Osteoblast (primary cell): ENCODE data around the gene UNKL. TPM values are rescaled to one million over a fixed set of nuclear protein-coding genes. Genes with fewer than 3 reads are reported as not detected.

ENCODE experiments used
- DNase-seq: peaks from one replicate; pipeline ENCODE4 v3.0.0; 2011; ENCODE audit warnings: low spot score, mixed read lengths; ENCODE audit not compliant: insufficient read length; ENCODE audit errors: missing footprints
- H2AFZ ChIP-seq: 2 replicates; pipeline ENCODE4 v1.6.0; 2011; ENCODE audit warnings: mild to moderate bottlenecking, low read length
- H3K27ac ChIP-seq: 2 replicates; pipeline ENCODE4 v1.5.1; 2011; ENCODE audit warnings: mild to moderate bottlenecking, low read depth, low read length, moderate library complexity
- H3K27me3 ChIP-seq: 2 replicates; pipeline ENCODE4 v1.6.0; 2012; ENCODE audit warnings: mild to moderate bottlenecking, control low read depth, inconsistent platforms, low read length, moderate library complexity; ENCODE audit not compliant: insufficient read depth
- H3K36me3 ChIP-seq: 2 replicates; pipeline ENCODE4 v1.5.1; 2011; ENCODE audit warnings: mild to moderate bottlenecking, low read length, control low read depth, moderate library complexity; ENCODE audit not compliant: insufficient read depth
- H3K4me1 ChIP-seq: 2 replicates; pipeline ENCODE4 v1.5.1; 2011; ENCODE audit warnings: mild to moderate bottlenecking, low read length, control low read depth, moderate library complexity; ENCODE audit not compliant: insufficient read depth
- H3K4me2 ChIP-seq: 2 replicates; pipeline ENCODE4 v1.6.0; 2011; ENCODE audit warnings: mild to moderate bottlenecking, low read length; ENCODE audit not compliant: insufficient read depth
- H3K4me3 ChIP-seq: fragments of 200-600 bp; sonication (generic); 3 replicates; pipeline ENCODE4 v1.5.1; 2012; ENCODE audit warnings: mild to moderate bottlenecking, low read length, inconsistent platforms; ENCODE audit not compliant: insufficient read depth
- H3K79me2 ChIP-seq: 2 replicates; pipeline ENCODE4 v1.6.0; 2012; ENCODE audit warnings: mild to moderate bottlenecking, low read length, control low read depth, inconsistent platforms; ENCODE audit not compliant: insufficient read depth
- H3K9me3 ChIP-seq: 2 replicates; pipeline ENCODE4 v1.5.1; 2011; ENCODE audit warnings: low read depth, low read length, control low read depth
- H4K20me1 ChIP-seq: 2 replicates; pipeline ENCODE4 v1.6.0; 2012; ENCODE audit warnings: mild to moderate bottlenecking, low read length, control low read depth; ENCODE audit not compliant: insufficient read depth
- CTCF ChIP-seq: IDR thresholded peaks from 2 replicates; pipeline ENCODE4 v1.5.1; 2011; ENCODE audit warnings: mild to moderate bottlenecking, low read depth, low read length, moderate library complexity; ENCODE audit errors: extremely low read depth
- total RNA-seq: library from RNA; depleted of rRNA; stranded (reverse); fragments of >200 nt; gene quantifications from 2 replicates; pipeline ENCODE4 v1.2.3, GENCODE V29; 2012

UNKL gene
- total RNA-seq, 1 donor = 10.1 TPM

- TF ChIP-seq CTCF = no peak
- no peak overlapping the region for H2AFZ ChIP-seq
- no peaks in the 10 kb centered on the region for H3K9me3 ChIP-seq
Measured at GRCh38 chr16:1378804-1379303, 35.6 kb downstream of the UNKL start.

GRCh38 chr16:1378087-1378803 is 36.3 kb downstream of the UNKL start:
- DNase-seq = no peak
- Histone ChIP-seq H3K27me3 (no peaks in the 10 kb centered on the region), H3K4me3 (peak overlapping the region; percentile 73), H4K20me1 (peaks cover 2% of the 10 kb centered on the region), H3K79me2 (no peaks in the 10 kb centered on the region), H3K27ac (peak overlapping the region; percentile 61), H2AFZ (no peak overlapping the region), H3K9me3 (no peaks in the 10 kb centered on the region), H3K36me3 (no peaks in the 10 kb centered on the region), H3K4me1 (peaks cover 9% of the 10 kb centered on the region), H3K4me2 (peak overlapping the region; percentile 72)
- TF ChIP-seq CTCF = no peak

More at GRCh38 chr16:1378804-1379303, 35.6 kb downstream of the UNKL start:
- no peaks in the 10 kb centered on the region for H3K79me2 ChIP-seq
- no peaks in the 10 kb centered on the region for H3K36me3 ChIP-seq
- H3K4me3 ChIP-seq = peak overlapping the region; percentile 73
- peaks cover 9% of the 10 kb centered on the region for H3K4me1 ChIP-seq
- no peaks in the 10 kb centered on the region for H3K27me3 ChIP-seq
- H3K27ac ChIP-seq = peak overlapping the region; percentile 61
- peaks cover 2% of the 10 kb centered on the region for H4K20me1 ChIP-seq
- peak; percentile 99 for DNase-seq
- peak overlapping the region; percentile 72 for H3K4me2 ChIP-seq

- Histone ChIP-seq H2AFZ (no peak overlapping the region), H3K36me3 (no peaks in the 10 kb centered on the region), H3K9me3 (no peaks in the 10 kb centered on the region), H3K27ac (no peak overlapping the region), H3K79me2 (no peaks in the 10 kb centered on the region), H4K20me1 (peaks cover 2% of the 10 kb centered on the region), H3K4me1 (peaks cover 9% of the 10 kb centered on the region), H3K4me2 (no peak overlapping the region), H3K4me3 (no peak overlapping the region), H3K27me3 (no peaks in the 10 kb centered on the region)
- DNase-seq = no peak
- no peak for TF ChIP-seq CTCF
Measured at GRCh38 chr16:1377406-1378010, 37.0 kb downstream of the UNKL start.

- Histone ChIP-seq H3K4me1 (peaks cover 9% of the 10 kb centered on the region), H3K27ac (no peak overlapping the region), H3K4me3 (no peak overlapping the region), H3K4me2 (no peak overlapping the region), H3K9me3 (no peaks in the 10 kb centered on the region), H3K27me3 (no peaks in the 10 kb centered on the region), H3K36me3 (no peaks in the 10 kb centered on the region), H2AFZ (no peak overlapping the region), H4K20me1 (peaks cover 2% of the 10 kb centered on the region), H3K79me2 (no peaks in the 10 kb centered on the region)
- DNase-seq = no peak
- no peak for TF ChIP-seq CTCF
Measured at GRCh38 chr16:1375741-1376410, 38.6 kb downstream of the UNKL start.
